ENCODE results near the gene STAT4.
A peak's percentile ranks its signal among the peaks of the same experiment; 100 is the strongest.

STAT4 gene

GRCh38 chr2:191015239-191015638 lies 135.6 kb downstream of the STAT4 start:
- no peak for TF ChIP-seq CTCF (IDR thresholded peaks at IDR 0.05; ENCODE audit: low read length, missing control alignments)
- H3K4me3 ChIP-seq (replicated peaks; ENCODE audit: low read depth, low read length): no peak overlapping the region
- DNase-seq (ENCODE audit: low read depth): no peak

- no peak for TF ChIP-seq CTCF (IDR thresholded peaks at IDR 0.05; ENCODE audit: low read length, missing control alignments)
- no peak for DNase-seq (ENCODE audit: low read depth)
- peak overlapping the region; percentile 79 for H3K4me3 ChIP-seq (replicated peaks; ENCODE audit: low read depth, low read length)
Observed at GRCh38 chr2:191014653-191015020, 136.2 kb downstream of the STAT4 start.

GRCh38 chr2:191013932-191014652 lies 136.7 kb downstream of the STAT4 start, which contains the start of gene STAT1:
Gene STAT1 (minus strand): TSS chr2:191014171. CDS start chr2:191010003, 4,168 bp downstream.
- H3K4me3 ChIP-seq (replicated peaks; ENCODE audit: low read depth, low read length): peak within 1 kb of the TSS; percentile 79
- no peak for TF ChIP-seq CTCF (IDR thresholded peaks at IDR 0.05; ENCODE audit: low read length, missing control alignments)
- DNase-seq (ENCODE audit: low read depth): peak; percentile 94

GRCh38 chr2:191013682-191013931 lies 137.2 kb downstream of the STAT4 start:
- no peak for TF ChIP-seq CTCF (IDR thresholded peaks at IDR 0.05; ENCODE audit: low read length, missing control alignments)
- DNase-seq (ENCODE audit: low read depth): no peak
- H3K4me3 ChIP-seq (replicated peaks; ENCODE audit: low read depth, low read length): peak overlapping the region; percentile 79

- H3K4me3 ChIP-seq (replicated peaks; ENCODE audit: low read depth, low read length): peak overlapping the region; percentile 79
- no peak for TF ChIP-seq CTCF (IDR thresholded peaks at IDR 0.05; ENCODE audit: low read length, missing control alignments)
- DNase-seq (ENCODE audit: low read depth): peak; percentile 57
Observed at GRCh38 chr2:191012845-191013681, 137.7 kb downstream of the STAT4 start.

GRCh38 chr2:191012346-191012745 lies 138.4 kb downstream of the STAT4 start:
- no peak for TF ChIP-seq CTCF (IDR thresholded peaks at IDR 0.05; ENCODE audit: low read length, missing control alignments)
- no peak for DNase-seq (ENCODE audit: low read depth)

More at GRCh38 chr2:191012346-191012745, 138.4 kb downstream of the STAT4 start:
- peak overlapping the region; percentile 79 for H3K4me3 ChIP-seq (replicated peaks; ENCODE audit: low read depth, low read length)

Data from fibroblast of pulmonary artery (primary cell).